T-helper 9 cell (primary cell): Measurements from ENCODE around the gene SESN2.
A peak's percentile ranks its signal among the peaks of the same experiment; 100 is the strongest.
"Not testable (repeated sequence)": the region's sequence is repeated elsewhere in the genome, so short reads cannot be mapped to it uniquely, and the experiment has no call there.

Source experiments
- DNase-seq: peaks from one replicate; pipeline ENCODE4 v3.0.0-alpha.2; 2020

The SESN2 gene

GRCh38 chr1:28291711-28292110, 32.4 kb downstream of the SESN2 start:
- no peak for DNase-seq

DNA sequence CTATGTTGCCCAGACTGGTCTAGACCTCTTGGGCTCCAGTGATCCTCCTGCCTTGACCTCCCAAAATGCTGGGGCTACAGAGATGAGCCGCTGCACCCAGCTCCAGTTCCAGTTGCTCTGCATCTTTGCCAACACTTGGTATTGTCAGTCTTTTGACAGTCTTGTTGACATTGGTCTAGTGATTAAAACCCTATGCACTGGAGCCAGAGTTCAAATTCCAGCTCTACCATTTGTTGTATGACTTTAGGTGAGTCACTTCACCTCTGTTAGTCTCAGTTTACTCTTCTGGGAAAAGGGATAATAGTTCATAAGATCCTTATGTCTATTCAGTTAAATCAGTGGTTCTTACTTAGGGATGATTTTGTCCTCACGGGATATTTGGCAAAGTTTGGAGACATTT, 36.6 kb downstream of the SESN2 start:
- DNase-seq, result no peak

DNA sequence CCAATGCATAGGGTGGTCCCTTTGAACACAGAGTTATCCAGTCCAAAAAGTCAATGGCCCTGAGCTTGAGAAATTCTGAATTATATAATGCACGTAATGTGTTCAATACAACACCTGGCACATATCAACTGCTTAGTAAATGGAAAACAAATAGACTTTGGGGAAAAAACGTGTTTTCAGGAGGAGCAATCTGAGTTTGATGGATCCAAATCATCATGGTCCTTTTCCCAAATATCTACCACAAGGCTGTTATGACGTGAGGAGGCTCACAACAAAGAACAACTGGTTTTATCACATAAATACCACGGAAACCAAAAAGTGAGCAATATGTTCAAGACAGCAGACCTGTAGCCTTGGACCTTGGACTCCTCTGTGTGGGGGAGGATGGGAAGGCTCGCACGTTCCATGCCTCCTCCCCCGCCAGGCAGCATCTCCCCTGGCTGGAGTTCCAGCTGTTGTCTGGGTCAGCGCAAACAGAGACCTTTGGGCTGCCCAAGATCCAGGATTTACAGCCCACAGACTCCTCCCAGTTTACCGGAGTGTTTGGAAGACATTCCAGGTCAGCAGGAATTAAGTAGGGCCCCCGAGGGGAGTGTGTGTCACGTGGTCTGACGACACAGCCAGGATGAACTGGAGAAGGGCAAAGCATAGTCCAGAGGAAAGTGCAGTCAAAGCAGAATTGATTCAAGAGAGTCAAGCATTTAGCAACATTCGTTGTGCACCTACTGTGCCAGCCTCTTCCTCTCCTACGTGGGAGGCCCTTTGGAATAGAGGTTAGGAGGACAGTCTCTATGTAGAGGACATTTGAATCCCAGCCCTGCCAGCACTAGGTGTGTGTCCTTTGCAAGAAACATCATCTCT, 37.3 kb downstream of the SESN2 start:
- DNase-seq, result no peak

DNA sequence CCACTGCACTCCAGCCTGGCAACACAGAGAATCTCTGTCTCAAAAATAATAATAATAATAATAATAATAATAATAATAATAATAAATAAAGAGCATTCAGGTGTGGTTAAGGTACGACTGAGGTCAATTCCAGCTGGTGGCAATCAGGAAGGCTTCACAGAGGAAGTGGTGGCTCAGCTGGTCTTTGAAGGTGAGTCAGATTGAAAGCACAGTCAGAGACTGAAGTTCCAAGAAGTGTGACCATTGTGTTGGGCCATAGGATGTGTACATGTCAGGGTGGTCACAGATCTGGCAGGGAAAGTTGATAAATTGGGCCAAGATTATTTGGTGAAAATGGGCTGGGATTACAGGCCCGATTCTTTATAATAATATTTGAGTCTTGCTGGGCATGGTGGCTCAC, 38.5 kb downstream of the SESN2 start:
- DNase-seq, result no peak

DNA sequence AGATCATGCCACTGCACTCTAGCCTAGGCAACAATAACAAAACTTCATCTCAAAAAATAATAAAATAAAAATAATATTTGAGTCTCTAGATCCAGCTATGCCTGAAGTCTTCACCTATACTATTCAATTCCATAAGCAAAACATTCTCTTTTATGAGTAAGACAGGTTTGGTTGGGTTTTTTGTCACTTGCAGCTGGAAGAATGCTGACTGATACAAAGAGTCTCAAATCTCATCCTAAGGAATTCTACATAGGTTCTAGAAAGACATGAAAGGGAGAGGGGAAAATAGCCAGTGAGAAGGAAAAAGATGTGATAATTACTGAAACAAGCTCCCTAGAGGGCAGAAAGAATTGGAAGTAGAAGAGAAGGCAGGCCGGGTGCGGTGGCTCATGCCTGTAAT, 39.1 kb downstream of the SESN2 start:
- no peak for DNase-seq

DNA sequence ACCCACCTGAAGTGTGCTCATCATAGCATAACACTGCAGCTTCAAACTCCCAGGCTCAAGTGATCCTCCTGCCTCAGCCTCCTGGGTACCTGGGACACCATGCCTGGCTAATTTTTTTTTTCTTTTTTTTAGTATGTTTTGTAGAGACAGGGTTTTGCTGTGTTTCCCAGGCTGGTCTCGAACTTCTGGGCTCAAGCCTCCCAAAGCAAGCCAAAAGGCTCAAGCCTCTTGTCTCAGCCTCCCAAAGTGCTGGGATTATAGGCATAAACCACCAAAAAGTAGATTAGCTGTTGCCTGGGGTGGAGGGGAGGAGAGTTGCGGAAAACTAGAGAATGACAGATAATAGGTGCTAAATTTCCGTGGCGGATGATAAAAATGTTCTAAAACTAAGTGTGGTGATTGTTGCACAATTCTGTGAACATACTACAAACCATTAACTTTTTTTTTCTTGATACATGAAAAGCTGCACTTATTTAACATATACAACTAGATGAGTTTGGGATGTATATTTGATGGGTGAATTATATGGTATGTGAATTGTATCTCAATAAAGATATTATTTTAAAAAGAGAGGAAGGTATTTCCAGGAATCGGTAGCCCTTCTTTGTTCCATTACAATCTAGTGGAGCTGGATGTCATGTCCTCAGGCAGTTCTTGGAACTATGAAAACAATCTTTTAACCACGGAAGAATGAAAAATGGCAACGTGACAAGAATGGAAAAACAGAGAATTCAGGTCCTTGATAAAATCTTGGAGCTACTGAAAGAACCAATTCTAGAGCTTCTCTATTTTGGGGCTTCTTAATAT, 42.3 kb downstream of the SESN2 start:
- no peak for DNase-seq

DNA sequence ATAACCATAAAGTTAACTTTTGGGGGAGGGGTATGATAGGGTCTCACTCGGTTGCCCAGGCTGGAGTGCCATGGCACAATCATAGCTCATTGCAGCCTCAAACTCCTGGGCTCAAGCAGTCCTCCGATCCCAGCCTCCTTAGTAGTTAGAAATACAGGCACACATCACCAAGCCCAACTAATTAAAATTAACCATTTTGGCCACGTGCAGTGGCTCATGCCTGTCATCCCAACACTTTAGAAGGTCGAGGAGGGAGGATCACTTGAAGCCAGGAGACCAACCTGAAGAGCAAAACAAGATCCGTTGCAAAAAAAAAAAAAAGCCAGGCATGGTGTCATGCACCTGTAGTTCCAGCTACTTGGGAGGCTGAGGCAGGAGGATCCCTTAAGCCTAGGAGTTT, 42.9 kb downstream of the SESN2 start:
- DNase-seq, result no peak

GRCh38 chr1:28306301-28306949, 47.1 kb downstream of the SESN2 start:
- no peak for DNase-seq

DNA sequence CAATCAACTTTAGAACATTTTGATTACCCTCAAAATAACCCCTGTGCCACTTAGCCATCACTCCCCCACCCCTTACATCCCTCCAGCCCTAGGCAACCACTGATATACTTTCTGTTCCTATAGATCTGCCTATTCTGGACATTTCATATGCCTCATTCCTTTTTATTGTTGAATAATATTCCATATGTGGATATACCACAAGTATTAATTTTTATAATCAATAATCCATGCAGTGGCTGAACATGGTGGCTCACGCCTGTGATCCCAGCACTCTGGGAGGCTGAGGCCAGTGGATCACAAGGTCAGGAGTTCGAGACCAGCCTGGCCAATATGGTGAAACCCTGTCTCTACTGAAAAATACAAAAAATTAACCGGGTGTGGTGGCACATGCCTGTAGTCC, 49.4 kb downstream of the SESN2 start:
- no peak for DNase-seq

DNA sequence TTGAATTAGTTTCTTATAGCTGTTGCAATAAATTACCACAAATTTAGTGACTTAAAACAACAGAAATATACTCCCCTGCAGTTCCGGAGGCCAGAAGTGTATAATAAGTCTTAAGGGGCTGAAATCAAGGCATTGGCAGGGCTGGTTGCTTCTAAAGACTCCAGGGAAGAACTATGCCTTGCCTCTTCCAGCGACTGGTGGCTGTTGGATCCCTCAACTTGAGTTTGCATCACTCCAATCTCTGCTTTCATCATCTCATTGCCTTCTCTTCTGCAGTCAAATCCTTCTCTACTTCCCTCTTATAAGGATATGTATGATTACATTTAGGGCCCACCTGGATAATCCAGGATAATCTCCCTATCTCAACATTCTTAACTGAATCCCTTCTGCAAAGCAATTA, 50.4 kb downstream of the SESN2 start:
- no peak for DNase-seq

DNA sequence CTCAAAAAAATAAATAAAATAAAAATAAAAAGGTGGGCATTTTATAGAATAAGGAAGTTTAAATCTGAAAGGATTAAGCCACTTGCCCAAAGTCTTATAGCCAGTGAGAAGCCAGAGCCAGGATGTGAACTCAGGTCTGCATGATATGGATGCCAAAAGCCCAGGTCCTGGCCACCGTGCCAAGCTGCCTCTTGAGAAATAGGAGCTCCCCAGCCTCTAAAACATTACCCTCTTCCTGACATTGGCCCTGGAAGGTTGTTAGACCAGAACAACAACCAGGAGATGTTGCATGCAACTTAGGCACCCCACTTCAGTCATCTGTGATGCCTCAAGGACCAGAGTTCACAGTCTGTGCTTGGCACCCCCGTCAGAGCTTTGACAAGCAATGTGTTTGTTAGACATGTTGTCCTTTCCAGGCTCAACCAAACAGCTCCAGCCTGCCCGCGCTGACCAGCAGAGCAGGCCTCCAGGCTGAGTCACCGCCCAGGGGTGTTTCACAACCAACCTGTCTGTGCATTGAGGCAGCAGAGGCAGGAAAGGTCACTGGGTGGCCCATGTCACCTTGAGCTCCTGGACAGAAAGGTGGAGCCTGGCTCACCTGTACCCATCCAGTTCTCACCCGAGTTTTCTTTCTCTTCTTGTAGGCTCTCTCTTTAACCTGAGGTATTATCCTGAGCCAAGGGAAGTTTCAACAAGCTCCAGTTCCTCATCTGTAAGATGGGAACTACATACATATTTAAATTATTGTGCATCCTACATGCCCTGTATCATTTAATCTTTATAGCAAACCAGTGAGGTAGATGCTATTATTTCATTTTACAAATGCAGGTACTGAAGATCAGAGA, 54.6 kb downstream of the SESN2 start:
- DNase-seq, result no peak

- no peak for DNase-seq
These were observed 55.2 kb downstream of the SESN2 start for GRCh38 chr1:28314547-28314941.

GRCh38 chr1:28317014-28317413, 57.7 kb downstream of the SESN2 start:
- DNase-seq, result no peak

DNA sequence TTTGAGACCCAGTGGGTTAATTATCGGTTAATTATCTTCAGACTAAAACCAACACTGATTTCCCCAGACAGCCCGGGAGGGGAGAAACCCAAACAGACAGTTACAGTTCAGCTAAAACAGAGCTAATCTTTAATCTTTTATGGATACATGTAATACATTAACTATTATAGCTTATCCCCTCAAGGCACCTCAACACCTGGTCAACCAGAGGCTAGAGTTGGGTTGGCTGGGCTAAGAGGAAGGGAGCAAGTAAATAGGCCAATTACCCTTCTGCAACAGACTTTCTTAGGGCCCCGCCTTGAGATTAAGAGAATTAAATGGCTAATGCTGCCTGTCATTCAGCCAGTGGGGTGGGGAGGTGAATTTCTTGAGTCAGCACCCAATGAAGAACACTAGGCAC, 62.9 kb downstream of the SESN2 start:
- no peak for DNase-seq

DNA sequence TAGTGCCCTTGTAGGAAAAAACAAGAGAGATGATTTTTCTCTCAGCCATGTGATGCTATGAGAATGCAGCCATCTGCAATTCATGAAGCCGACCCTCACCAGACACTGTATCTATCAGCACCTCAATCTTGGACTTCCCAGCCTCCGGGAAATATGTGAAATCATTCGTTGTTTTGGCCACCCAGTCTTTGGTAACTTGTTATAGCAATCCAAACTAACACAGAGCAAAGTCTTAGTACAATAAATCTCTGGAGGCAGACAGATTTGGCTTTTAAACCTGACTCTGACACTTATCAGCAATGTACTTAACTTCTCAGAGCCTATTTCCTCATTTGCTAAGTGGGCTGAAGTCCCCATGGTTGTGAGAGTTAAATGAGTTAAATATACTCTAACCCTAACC, 64.4 kb downstream of the SESN2 start:
- no peak for DNase-seq

DNA sequence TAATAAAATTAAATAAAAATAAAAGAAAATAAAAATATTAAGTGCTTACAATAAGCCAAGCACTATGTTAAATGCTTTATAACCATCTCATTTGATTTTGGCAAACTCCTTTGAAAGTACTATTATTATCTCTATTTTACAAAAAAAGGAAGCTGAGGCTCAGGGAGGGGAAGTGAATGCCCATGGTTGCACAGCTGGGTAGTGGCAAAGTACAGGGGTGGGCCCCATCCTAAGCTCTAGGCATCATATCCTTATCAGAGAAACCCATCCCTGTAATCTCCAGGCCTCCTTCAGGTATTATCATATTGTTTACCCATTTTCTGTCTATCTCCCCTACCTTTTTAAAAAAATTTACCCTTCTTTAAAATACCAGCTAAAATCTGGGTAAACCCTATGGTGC, 67.2 kb downstream of the SESN2 start:
- DNase-seq, result no peak

- no peak for DNase-seq
These were observed 67.7 kb downstream of the SESN2 start for GRCh38 chr1:28326984-28327383.

GRCh38 chr1:28327431-28327830, 68.1 kb downstream of the SESN2 start:
- not testable (repeated sequence) for DNase-seq

DNA sequence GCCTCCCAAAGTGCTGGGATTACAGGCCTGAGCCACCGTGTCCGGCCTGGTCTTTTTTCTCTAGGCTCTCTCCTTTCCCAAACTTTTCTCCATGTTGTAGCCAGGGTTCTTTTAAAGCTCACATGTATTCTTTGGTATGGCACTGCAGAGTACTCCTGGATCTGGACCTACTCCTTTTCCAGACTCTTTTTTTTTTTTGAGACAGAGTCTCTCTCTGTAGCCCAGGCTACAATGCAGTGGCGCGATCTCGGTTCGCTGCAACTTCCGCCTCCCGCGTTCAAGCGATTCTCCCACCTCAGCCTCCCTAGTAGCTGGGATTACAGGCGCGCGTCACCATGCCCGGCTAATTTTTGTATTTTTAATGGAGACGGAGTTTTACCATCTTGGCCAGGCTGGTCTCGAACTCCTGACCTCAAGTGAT, 68.9 kb downstream of the SESN2 start:
- peak; percentile 3 for DNase-seq

GRCh38 chr1:28329395-28330153, 70.3 kb downstream of the SESN2 start:
- DNase-seq, result no peak
